ENCODE results near the gene SMIM21. TPM values are rescaled to one million over a fixed set of nuclear protein-coding genes. Genes with fewer than 3 reads are reported as not detected.

Gene SMIM21
- polyA plus RNA-seq, 4 donors: 0.10 to 0.17 (median 0.12) TPM

DNA sequence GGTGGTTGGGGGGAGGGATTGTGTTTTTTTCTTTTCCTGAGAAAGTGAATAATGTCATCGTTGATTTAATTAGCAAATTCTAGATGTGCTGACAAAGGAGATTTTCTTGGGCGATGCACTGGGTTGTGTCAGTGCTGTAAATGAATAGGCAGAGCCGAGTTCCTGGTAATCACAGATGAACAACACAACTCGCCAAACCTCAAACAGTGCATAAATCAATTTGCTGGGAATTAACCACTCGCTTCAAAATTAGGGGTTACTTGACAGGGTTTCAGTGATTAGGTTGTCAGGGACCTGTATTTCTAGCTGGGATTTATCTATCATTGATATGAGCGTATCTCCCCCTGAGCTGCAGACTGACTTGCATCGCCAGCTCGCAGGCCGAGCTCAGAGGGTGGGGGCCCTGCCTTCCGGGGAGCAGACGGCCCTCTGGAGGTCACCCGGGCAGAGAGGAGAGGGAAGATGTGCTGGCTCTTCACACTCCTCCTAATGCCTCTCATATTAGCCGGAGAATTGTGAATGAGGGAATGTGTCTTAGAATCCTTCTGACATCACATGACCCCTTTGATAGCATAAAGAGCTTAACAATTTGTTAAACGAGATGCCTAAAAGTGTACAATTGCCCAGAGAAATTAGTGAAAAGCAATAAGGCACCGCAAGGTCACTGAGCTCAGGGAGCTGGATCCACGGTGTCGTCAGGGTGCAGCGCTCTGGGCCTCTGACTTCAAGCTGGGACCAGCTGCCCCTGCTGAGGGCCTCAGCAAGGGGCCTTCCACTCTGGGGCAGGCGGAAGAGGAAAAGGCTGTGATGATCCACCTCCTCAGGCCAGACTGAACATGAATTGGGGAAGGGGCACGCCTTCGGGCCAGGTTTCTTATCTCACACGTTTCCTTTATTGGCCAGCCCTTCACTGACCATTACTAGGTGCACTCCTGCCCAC lies 48.9 kb downstream of the SMIM21 start:
- DNase-seq (ENCODE audit: low read depth in 4 of 4, low spot score in 2 of 4): no peak

DNA sequence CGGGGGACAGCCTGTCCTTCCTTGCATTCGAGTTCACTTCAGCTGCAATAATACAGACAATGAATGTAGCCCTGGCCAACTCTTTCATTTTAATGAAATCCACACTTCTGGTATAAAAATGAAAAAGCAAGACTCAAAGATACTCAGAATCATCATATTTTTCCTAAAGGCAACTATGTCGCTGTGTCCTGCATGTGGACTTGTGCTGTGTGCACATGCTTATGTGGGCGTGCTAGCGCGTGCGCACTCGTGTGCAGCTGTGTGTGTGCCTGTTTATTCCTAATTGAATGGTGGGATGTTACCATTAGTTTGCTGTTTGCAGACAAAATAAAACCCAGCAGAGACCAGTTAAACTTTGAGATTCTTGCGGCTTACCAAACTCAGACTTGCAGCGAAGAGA lies 49.6 kb downstream of the SMIM21 start:
- no peak for DNase-seq (ENCODE audit: low read depth in 4 of 4, low spot score in 2 of 4)

GRCh38 chr18:75377258-75377657 lies 50.2 kb downstream of the SMIM21 start:
- DNase-seq (ENCODE audit: low read depth in 4 of 4, low spot score in 2 of 4): no peak

GRCh38 chr18:75376004-75376403 lies 51.5 kb downstream of the SMIM21 start:
- DNase-seq (ENCODE audit: low read depth in 4 of 4, low spot score in 2 of 4): no peak

GRCh38 chr18:75375341-75375740 lies 52.2 kb downstream of the SMIM21 start:
- DNase-seq (ENCODE audit: low read depth in 4 of 4, low spot score in 2 of 4): no peak

DNA sequence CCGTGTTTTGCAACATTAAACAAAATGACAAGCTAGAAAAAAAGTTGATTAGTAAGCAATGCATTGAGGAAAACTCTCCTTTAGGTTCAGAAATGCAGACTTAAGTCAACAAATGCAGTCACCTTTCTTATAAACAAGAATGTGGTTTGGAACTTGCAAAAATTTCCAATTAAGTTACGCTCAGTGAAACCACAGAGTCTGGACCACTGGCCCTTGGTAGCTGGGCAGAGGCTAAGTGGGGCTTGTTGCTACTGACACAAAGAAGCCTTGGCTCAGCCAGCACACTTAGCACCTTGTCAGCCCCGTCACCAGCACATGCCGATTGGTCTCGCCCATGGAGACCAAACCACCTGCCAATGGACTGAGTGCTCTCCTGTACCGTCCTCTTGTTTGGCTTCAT lies 53.0 kb downstream of the SMIM21 start:
- DNase-seq (ENCODE audit: low read depth in 4 of 4, low spot score in 2 of 4): no peak

DNA sequence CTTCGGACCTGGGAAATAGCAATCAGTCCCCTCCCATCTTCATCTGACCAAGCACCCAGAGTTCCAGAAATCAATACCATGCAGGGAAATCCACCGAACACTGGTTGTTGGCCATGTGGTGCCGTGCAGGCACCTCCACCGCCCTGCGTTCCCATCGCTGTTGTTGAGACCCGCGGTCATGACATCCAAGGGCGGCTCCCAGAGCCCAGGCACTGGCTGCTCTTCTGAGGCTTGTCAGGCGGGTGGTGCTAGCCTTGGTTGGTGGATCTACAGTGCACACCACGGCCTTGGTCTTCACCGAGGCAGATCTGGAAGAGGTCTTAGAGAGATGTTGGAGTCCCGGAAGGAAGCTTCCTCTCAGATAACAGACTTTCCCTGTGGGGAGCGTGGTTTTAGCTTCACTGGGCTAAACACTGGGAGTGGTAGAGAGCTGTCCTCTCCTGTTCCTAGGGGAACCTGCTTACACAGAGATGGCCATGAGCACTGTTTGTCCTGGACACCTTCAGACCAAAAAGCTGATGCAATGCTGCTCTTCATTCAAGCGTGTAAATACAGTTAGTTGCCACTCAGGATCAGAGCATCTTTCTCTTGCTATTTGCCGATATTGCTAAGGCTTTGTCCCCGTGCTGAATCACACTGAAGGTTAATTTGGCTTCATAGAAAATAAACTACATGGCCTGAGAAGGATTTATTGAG lies 58.3 kb downstream of the SMIM21 start:
- DNase-seq (ENCODE audit: low read depth in 4 of 4, low spot score in 2 of 4): no peak

GRCh38 chr18:75365837-75366236 lies 61.7 kb downstream of the SMIM21 start:
- no peak for DNase-seq (ENCODE audit: low read depth in 4 of 4, low spot score in 2 of 4)

DNA sequence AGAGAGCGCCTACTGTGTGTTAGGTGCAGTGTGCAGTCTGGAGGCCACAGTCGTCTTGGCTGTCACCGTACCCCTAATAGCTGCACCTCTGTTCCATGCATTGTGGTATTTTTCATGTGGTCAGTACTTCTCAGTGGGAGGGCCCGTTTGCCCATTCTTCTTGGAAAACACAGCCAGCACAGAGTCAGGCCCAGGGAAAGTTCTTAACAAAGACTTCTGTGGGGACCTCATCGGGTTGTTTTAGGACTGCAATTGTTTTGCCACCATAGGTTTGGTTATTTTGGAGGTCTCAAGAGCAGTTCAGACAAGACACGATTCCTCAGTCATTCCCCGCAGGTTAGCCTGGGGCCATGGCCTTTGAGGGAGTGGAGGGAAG lies 62.3 kb downstream of the SMIM21 start:
- DNase-seq (ENCODE audit: low read depth in 4 of 4, low spot score in 2 of 4): no peak

DNA sequence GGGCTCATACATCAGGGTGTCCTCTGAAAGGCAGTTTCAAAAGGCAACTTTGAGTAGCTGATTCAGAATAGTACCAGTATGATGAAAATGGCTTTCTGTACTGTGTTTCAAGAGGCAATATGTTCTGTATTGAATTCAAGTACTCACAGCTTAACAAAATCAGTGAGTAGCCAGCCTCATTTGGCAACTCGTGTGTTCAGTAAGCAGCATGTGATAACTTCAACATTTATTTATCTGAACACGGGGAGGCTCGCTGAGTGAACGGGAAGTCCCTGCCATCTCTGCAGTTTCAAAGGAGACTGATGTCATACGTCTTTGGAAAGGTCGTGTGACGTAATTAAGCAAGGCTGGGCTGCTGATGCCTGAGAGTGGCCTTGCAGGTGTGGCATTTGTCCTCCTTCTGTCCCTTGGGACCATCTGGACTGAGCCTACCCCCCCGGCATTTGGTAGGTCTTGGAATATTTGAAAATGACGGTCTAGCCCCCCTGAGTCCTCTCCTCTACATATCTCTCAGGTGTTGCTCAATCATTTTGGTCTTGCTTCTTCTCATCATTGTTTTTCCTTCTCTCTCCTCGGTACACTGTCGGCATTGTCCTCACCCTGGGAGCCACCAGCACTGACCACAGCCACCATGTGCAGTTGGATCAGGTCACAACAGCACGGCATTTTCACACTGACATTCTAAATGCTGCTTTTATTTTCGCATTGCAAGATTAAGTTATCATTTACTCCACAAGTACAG lies 62.8 kb downstream of the SMIM21 start:
- no peak for DNase-seq (ENCODE audit: low read depth in 4 of 4, low spot score in 2 of 4)

DNA sequence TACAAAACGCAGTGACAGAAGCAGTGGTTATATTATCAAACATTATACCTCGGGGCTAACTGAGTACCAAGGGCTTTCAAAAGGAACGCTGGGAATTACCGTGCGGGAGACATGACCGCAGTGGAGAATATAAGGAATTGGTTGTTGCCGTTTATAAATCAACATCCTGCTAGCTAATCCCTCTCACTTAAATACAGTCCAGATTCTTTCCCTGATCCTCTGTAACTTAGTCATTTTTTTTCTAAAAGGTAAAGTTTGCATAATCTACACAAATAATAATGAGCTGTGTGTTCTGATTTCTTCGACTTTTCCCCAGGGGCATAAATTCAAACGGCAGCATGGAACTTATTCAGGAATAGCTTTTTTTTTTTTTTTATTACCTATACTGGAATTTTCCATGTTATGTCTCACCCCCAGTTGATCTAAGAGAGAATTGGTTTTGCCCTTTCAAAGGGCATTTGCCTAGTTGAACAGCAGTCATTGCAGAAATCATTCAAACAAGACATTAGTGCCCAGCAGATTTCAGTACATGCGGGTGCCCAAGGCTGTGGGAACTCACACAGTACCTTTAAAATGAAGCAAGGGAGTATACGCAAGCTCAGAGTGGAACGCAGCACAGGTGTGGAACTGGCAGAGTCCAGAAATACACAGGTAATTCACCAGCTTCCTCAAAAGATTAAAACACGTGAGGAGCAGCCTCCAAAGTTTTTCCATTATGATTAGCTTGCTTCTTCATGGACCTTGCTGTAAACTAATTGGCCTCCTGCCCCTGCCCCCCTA lies 63.9 kb downstream of the SMIM21 start:
- DNase-seq (ENCODE audit: low read depth in 4 of 4, low spot score in 2 of 4): no peak

- no peak for DNase-seq (ENCODE audit: low read depth in 4 of 4, low spot score in 2 of 4)
Observed at GRCh38 chr18:75362435-75362834, 65.1 kb downstream of the SMIM21 start.

DNA sequence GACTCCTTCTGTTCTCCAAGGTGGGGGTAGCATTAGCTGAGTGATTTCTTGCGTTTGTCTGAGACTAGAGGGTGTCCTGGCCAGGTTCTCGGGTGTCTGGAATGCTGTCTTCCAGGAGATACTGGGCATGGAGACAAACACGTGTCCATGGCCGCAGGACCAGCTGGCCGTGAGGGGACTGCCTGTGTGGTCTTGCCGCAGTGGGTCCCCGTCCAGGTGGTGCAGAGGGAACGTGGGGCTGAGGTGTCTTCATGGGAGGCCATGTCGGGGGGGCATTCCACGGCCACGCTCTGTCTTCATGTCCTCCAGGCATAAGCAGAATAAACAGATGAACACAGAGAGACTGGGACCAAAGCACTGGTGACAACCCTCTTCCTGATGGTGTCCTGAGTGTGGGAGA lies 66.6 kb downstream of the SMIM21 start:
- DNase-seq (ENCODE audit: low read depth in 4 of 4, low spot score in 2 of 4): no peak

- DNase-seq (ENCODE audit: low read depth in 4 of 4, low spot score in 2 of 4): no peak
Observed at GRCh38 chr18:75360215-75360614, 67.3 kb downstream of the SMIM21 start.

Other genes starting within 250 kb of the SMIM21 start
- gene PTGR3, start 218.6 kb downstream of the SMIM21 start, polyA plus RNA-seq (ENCODE audit: insufficient read length in 4 of 4): 10 to 100 TPM; 36.3 to 48.1 (median 44.8) TPM
- gene TSHZ1, start 216.9 kb downstream of the SMIM21 start, polyA plus RNA-seq (ENCODE audit: insufficient read length in 4 of 4): 10 to 100 TPM; 32.8 to 38.2 (median 35.2) TPM

Data from left renal cortex interstitium (tissue), 4 donors.